Spinal cord (tissue), 10 donors: Measurements from ENCODE around the gene PTPMT1. TPM values are rescaled to one million over a fixed set of nuclear protein-coding genes. Genes with fewer than 3 reads are reported as not detected.
"Not testable (repeated sequence)": the region's sequence is repeated elsewhere in the genome, so short reads cannot be mapped to it uniquely, and the experiment has no call there.

Source experiments
- DNase-seq, 6 donors: peaks; one replicate each; pipeline versions ENCODE4 v3.0.0 to v3.0.0-alpha.2; 2013 to 2015; ENCODE audit warnings: low spot score in 6 of 6, low read depth in 4 of 6
- H3K27ac ChIP-seq: one replicate; pipeline ENCODE4 v1.5.1; 2013; ENCODE audit warnings: low read depth, low read length, control low read depth
- H3K27me3 ChIP-seq: one replicate; pipeline ENCODE4 v1.6.1; 2013; ENCODE audit warnings: low read length; ENCODE audit not compliant: control insufficient read depth, insufficient read depth
- H3K36me3 ChIP-seq: one replicate; pipeline ENCODE4 v1.6.1; 2013; ENCODE audit warnings: low read length; ENCODE audit not compliant: control insufficient read depth, insufficient read depth
- H3K4me1 ChIP-seq: one replicate; pipeline ENCODE4 v1.6.1; 2013; ENCODE audit warnings: low read length; ENCODE audit not compliant: control insufficient read depth, insufficient read depth
- H3K4me3 ChIP-seq: one replicate; pipeline ENCODE4 v1.5.1; 2013; ENCODE audit warnings: low read depth, low read length, control low read depth
- H3K9me3 ChIP-seq: one replicate; pipeline ENCODE4 v1.6.1; 2013; ENCODE audit warnings: low read length; ENCODE audit not compliant: control insufficient read depth, insufficient read depth
- WGBS: methylation state at CpG from one replicate; pipeline ENCODE4 v1.1.5; 2013; ENCODE audit warnings: missing lambda C conversion rate; ENCODE audit not compliant: insufficient coverage; 5-methylcytosine and 5-hydroxymethylcytosine counted together
- long read RNA-seq, 4 donors: transcript quantifications; one replicate each; lab custom pipeline, GENCODE V29; 2026
- polyA plus RNA-seq, 2 donors: library from polyadenylated mRNA; unstranded; fragments of 120-200 nt; gene quantifications; one replicate each; pipeline ENCODE4 v1.2.1, GENCODE V29; 2013; ENCODE audit not compliant: insufficient read length in 2 of 2
- total RNA-seq, 2 donors: library from RNA; depleted of rRNA in 1 of 2; stranded (reverse); fragments of 120-200 nt in 1 of 2; fragments of >200 nt in 1 of 2; gene quantifications; one replicate each; pipeline versions ENCODE4 v1.2.3 to v1.2.4, GENCODE V29; 2013 to 2014
- donor health status: healthy.

PTPMT1 gene
- total RNA-seq, result 10 to 100 TPM; 41.8 to 78.8 TPM
- 10 to 100 TPM; 77.8 to 83.7 TPM for polyA plus RNA-seq
- long read RNA-seq, donor 1, transcript PTPMT1-202 (4 exons, 768 nt), result major isoform, 35 of 116 reads
- long read RNA-seq, donor 1, transcript PTPMT1-203 (2 exons, 1,014 nt), result minor isoform, 11 of 116 reads
- long read RNA-seq, donor 1, transcript PTPMT1-201 (3 exons, 928 nt), result minor isoform, 14 of 116 reads
- long read RNA-seq, donor 1, partial matches to known transcripts, result 52 of 116 reads
- long read RNA-seq, donor 1, other reads (novel, unspliced or antisense), result 0 of 116 reads
- long read RNA-seq, donor 2, transcript PTPMT1-202 (4 exons, 768 nt), result major isoform, 20 of 42 reads
- long read RNA-seq, donor 2, transcript PTPMT1-201 (3 exons, 928 nt), result minor isoform, 15 of 42 reads
- long read RNA-seq, donor 2, partial matches to known transcripts, result 0 of 42 reads
- long read RNA-seq, donor 2, other reads (novel, unspliced or antisense), result 0 of 42 reads
- long read RNA-seq, donor 3, transcript PTPMT1-201 (3 exons, 928 nt), result minor isoform, 14 of 50 reads
- long read RNA-seq, donor 3, transcript PTPMT1-202 (4 exons, 768 nt), result major isoform, 16 of 50 reads
- long read RNA-seq, donor 3, transcript PTPMT1-203 (2 exons, 1,014 nt), result minor isoform, 12 of 50 reads
- long read RNA-seq, donor 3, transcript PTPMT1-205 (3 exons, 1,611 nt), result minor isoform, 8 of 50 reads
- long read RNA-seq, donor 3, partial matches to known transcripts, result 0 of 50 reads
- long read RNA-seq, donor 3, other reads (novel, unspliced or antisense), result 0 of 50 reads
- long read RNA-seq, donor 4, transcript PTPMT1-202 (4 exons, 768 nt), result major isoform, 25 of 64 reads
- long read RNA-seq, donor 4, transcript PTPMT1-201 (3 exons, 928 nt), result minor isoform, 14 of 64 reads
- long read RNA-seq, donor 4, transcript PTPMT1-203 (2 exons, 1,014 nt), result minor isoform, 7 of 64 reads
- long read RNA-seq, donor 4, transcript PTPMT1-205 (3 exons, 1,611 nt), result minor isoform, 8 of 64 reads
- long read RNA-seq, donor 4, partial matches to known transcripts, result 10 of 64 reads
- long read RNA-seq, donor 4, other reads (novel, unspliced or antisense), result 0 of 64 reads

- H3K9me3 ChIP-seq, result no peaks in the 10 kb centered on the region
- WGBS, result under 1% methylated on average over 86 of the region's 86 CpGs
- H3K27me3 ChIP-seq, result no peaks in the 10 kb centered on the region
- peaks cover 19% of the 10 kb centered on the region for H3K36me3 ChIP-seq
- peak within 1 kb of the TSS; percentile 74 for H3K4me3 ChIP-seq
- H3K4me1 ChIP-seq, result peaks cover 16% of the 10 kb centered on the region
- DNase-seq, result peak in 2 of 6 donors; percentile 76 to 79
- peak within 1 kb of the TSS; percentile 82 for H3K27ac ChIP-seq
Observed at GRCh38 chr11:47565340-47566148, at the start of gene PTPMT1. Gene PTPMT1 (plus strand): TSS chr11:47565599. CDS start chr11:47565623, 24 bp downstream.

- no CpG with 5 or more reads among the region's 3 CpGs for WGBS
- peaks cover 4% of the 10 kb centered on the region for H3K4me1 ChIP-seq
Observed at GRCh38 chr11:47516155-47516554, 49.2 kb upstream of the PTPMT1 start.

GRCh38 chr11:47516984-47517853 lies 48.2 kb upstream of the PTPMT1 start:
- no peaks in the 10 kb centered on the region for H3K36me3 ChIP-seq
- no peaks in the 10 kb centered on the region for H3K9me3 ChIP-seq
- no peak overlapping the region for H3K4me3 ChIP-seq
- H3K4me1 ChIP-seq, result peaks cover 4% of the 10 kb centered on the region
- DNase-seq, result no peak
- H3K27ac ChIP-seq, result no peak overlapping the region
- H3K27me3 ChIP-seq, result no peaks in the 10 kb centered on the region
- WGBS, result no CpG with 5 or more reads among the region's 10 CpGs

More at GRCh38 chr11:47516155-47516554, 49.2 kb upstream of the PTPMT1 start:
- no peak overlapping the region for H3K27ac ChIP-seq
- DNase-seq, result no peak
- H3K9me3 ChIP-seq, result no peaks in the 10 kb centered on the region
- no peak overlapping the region for H3K4me3 ChIP-seq
- no peaks in the 10 kb centered on the region for H3K27me3 ChIP-seq
- no peaks in the 10 kb centered on the region for H3K36me3 ChIP-seq

GRCh38 chr11:47518212-47518964 lies 47.0 kb upstream of the PTPMT1 start:
- Histone ChIP-seq H3K27me3 (no peaks in the 10 kb centered on the region), H3K36me3 (no peaks in the 10 kb centered on the region), H3K4me1 (peaks cover 4% of the 10 kb centered on the region), H3K27ac (peak overlapping the region; percentile 10), H3K4me3 (no peak overlapping the region), H3K9me3 (no peaks in the 10 kb centered on the region)
- DNase-seq, result peak in 1 of 6 donors; percentile 29
- WGBS, result 38% methylated on average over 1 of the region's 3 CpGs

- Histone ChIP-seq H3K4me1 (peaks cover 7% of the 10 kb centered on the region), H3K36me3 (no peaks in the 10 kb centered on the region), H3K27me3 (no peaks in the 10 kb centered on the region), H3K9me3 (no peaks in the 10 kb centered on the region), H3K27ac (peak overlapping the region; percentile 65), H3K4me3 (no peak overlapping the region)
- DNase-seq, result peak in 1 of 6 donors; percentile 48
- WGBS, result 14% methylated on average over 1 of the region's 3 CpGs
Observed at GRCh38 chr11:47523490-47524225, 41.7 kb upstream of the PTPMT1 start.

- Histone ChIP-seq H3K9me3 (no peaks in the 10 kb centered on the region), H3K36me3 (peaks cover 6% of the 10 kb centered on the region), H3K27ac (peak overlapping the region; percentile 65), H3K4me1 (peaks cover 7% of the 10 kb centered on the region), H3K27me3 (no peaks in the 10 kb centered on the region), H3K4me3 (no peak overlapping the region)
- 19% methylated on average over 8 of the region's 9 CpGs for WGBS
- DNase-seq, result peak in 2 of 6 donors; percentile 55 to 68
Observed at GRCh38 chr11:47524291-47524874, 41.0 kb upstream of the PTPMT1 start.

GRCh38 chr11:47526032-47526431 lies 39.4 kb upstream of the PTPMT1 start:
- not testable (repeated sequence) for H3K27me3 ChIP-seq, DNase-seq, H3K9me3 ChIP-seq, H3K4me3 ChIP-seq, H3K27ac ChIP-seq
- Histone ChIP-seq H3K4me1 (peaks cover 12% of the 10 kb centered on the region), H3K36me3 (peaks cover 11% of the 10 kb centered on the region)
- WGBS, result 96% methylated on average over 5 of the region's 9 CpGs
